ENCODE measurements around the gene FNDC3B. TPM values are rescaled to one million over a fixed set of nuclear protein-coding genes. Genes with fewer than 3 reads are reported as not detected.

The FNDC3B gene
- total RNA-seq, 4 donors from 2014 or later = 49.7 to 188 (median 165) TPM

DNA sequence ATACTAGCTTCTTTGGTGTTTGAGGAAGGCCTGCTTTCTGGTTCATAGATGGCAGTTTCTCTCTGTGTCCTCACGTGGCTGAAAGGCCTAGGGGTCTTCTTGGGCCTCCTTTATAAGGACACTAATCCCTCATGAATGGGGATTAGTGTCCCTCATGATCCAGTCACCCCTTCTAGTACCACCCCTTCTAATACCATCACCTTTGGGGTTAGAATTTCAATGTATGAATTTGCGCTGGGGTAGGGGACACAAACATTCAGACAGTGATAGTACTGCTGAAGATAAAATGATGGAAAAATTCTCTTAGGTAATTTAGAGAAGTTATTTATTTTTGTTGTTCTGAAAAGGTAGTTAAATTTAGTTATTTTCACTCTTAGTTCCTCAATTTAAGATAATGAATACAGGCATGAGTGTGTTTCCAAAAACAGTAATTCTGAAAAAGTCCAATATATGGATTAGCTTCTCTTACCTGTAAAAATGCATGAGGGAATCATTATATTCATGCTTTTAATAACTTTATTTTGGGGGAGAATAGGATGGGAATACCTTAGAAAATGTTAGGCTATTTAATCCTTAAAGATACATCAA lies 103.6 kb downstream of the FNDC3B start:
- no peaks in the 10 kb centered on the region for H3K9me3 ChIP-seq
- H3K27ac ChIP-seq = peak overlapping the region; percentile 64 to 79
- H3K36me3 ChIP-seq = no peaks in the 10 kb centered on the region
- intact Hi-C loops (cut with DNase I; ENCODE audit: low total_unique reads) = no loop called here
- no peak for DNase-seq
- H3K4me1 ChIP-seq = peaks cover 3 to 29% of the 10 kb centered on the region in 2 donors
- no peak for TF ChIP-seq POLR2A (IDR thresholded peaks at IDR 0.05)
- TF ChIP-seq, protein P1, sequence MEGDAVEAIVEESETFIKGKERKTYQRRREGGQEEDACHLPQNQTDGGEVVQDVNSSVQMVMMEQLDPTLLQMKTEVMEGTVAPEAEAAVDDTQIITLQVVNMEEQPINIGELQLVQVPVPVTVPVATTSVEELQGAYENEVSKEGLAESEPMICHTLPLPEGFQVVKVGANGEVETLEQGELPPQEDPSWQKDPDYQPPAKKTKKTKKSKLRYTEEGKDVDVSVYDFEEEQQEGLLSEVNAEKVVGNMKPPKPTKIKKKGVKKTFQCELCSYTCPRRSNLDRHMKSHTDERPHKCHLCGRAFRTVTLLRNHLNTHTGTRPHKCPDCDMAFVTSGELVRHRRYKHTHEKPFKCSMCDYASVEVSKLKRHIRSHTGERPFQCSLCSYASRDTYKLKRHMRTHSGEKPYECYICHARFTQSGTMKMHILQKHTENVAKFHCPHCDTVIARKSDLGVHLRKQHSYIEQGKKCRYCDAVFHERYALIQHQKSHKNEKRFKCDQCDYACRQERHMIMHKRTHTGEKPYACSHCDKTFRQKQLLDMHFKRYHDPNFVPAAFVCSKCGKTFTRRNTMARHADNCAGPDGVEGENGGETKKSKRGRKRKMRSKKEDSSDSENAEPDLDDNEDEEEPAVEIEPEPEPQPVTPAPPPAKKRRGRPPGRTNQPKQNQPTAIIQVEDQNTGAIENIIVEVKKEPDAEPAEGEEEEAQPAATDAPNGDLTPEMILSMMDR (IDR thresholded peaks at IDR 0.05) = no peak
- no peaks in the 10 kb centered on the region for H3K27me3 ChIP-seq
- H3K4me3 ChIP-seq = no peak overlapping the region

DNA sequence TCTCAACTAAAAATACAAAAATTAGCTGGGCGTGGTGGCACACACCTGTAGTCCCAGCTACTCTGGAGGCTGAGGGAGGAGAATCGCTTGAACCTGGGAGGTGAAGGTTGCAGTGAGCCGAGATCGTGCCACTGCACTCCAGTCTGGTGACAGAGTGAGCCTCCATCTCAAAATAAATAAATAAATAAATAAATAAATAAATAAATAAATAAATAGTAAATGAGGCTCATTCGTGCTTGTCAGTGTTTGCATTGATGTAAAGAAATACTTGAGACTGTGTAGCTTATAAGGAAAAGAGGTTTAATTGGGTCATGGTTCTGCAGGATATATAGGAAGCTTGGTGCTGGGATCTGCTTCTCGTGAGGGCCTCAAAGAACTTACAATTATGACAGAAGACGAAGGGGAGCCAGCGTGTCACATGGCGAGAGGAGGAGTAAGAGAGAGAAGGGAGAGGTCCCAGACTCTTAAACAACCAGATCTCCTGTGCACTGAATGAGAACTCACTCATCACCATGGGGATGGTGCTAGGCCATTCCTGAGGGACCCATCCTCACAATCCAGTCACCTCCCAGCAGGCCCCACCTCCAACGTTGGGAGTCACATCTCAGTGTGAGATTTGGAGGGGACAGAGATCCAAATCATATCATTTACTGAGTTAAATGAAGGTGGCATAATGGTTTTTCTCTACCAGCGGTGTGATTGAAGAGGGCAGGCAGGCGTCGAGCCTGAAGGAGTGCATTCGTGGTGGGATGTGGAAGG lies 104.5 kb downstream of the FNDC3B start:
- no peaks in the 10 kb centered on the region for H3K36me3 ChIP-seq
- no peak for TF ChIP-seq POLR2A (IDR thresholded peaks at IDR 0.05)
- TF ChIP-seq, protein P1 (IDR thresholded peaks at IDR 0.05) = no peak
- H3K27ac ChIP-seq = no peak overlapping the region
- H3K9me3 ChIP-seq = no peaks in the 10 kb centered on the region
- H3K4me1 ChIP-seq = peaks cover 3 to 24% of the 10 kb centered on the region in 2 donors
- DNase-seq = no peak
- H3K27me3 ChIP-seq = no peaks in the 10 kb centered on the region
- intact Hi-C loops (cut with DNase I; ENCODE audit: low total_unique reads) = no loop called here
- H3K4me3 ChIP-seq = no peak overlapping the region

DNA sequence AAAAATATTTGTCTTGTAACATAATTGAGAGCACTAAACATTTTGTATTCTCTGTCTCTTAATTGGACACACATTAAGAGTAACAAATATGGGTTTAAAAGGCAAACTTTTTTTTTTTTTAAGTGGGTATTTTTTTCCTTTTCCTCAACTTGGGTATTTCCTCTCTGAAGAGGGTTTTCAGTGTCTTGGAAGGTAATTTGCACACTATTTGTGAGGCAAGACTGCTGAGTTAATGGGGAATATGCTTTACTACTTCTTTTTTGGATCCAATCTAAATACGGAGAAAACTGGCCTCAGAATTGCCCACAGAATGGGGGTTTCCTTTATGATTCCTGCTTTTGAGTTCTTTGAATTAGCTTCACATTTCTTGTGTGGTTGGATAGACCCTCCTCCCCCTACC lies 105.2 kb downstream of the FNDC3B start:
- Histone ChIP-seq H3K9me3 (no peaks in the 10 kb centered on the region), H3K4me1 (peaks cover 3 to 21% of the 10 kb centered on the region in 2 donors), H3K27me3 (no peaks in the 10 kb centered on the region), H3K27ac (peak overlapping the region in 1 of 2 donors; percentile 13), H3K36me3 (no peaks in the 10 kb centered on the region), H3K4me3 (no peak overlapping the region)
- DNase-seq = no peak
- TF ChIP-seq, protein P1 (IDR thresholded peaks at IDR 0.05) = no peak
- no peak for TF ChIP-seq POLR2A (IDR thresholded peaks at IDR 0.05)
- intact Hi-C loops (cut with DNase I; ENCODE audit: low total_unique reads) = no loop called here

DNA sequence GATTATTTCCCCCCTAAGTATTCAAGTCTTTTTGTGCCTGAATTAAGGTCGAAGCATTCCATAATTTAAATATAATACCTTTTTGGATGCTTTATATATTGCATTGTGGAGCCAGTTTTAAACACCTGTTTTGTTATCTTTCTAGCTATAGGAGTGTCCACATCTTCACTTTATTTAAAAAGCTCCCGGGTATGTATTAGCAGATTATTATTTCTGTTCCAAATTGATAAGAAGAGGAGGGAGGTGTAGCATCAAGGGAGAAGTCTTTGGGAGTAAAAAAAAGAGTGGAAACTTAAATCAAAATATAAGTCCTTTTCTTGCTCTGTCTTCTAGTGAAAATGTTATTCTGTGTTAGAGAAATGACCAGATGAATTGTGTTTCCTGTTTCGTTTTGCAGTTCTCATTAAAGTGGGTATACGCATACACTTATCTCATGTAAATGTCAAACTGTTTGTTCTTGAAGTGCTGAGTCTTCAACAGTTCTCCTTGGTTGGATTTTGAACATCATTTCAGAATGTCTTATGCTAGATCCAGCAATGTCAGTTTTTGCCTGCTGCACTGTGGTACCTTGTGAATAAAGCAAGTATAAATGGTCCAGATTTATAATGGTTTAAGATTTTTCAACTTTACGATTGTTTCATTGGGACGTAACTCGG lies 105.8 kb downstream of the FNDC3B start:
- no peak for DNase-seq
- Histone ChIP-seq H3K4me3 (no peak overlapping the region), H3K4me1 (peaks cover 3 to 21% of the 10 kb centered on the region in 2 donors), H3K27ac (peak overlapping the region in 1 of 2 donors; percentile 13), H3K27me3 (no peaks in the 10 kb centered on the region), H3K9me3 (no peaks in the 10 kb centered on the region), H3K36me3 (no peaks in the 10 kb centered on the region)
- intact Hi-C loops (cut with DNase I; ENCODE audit: low total_unique reads) = no loop called here
- TF ChIP-seq, protein P1 (IDR thresholded peaks at IDR 0.05) = no peak
- TF ChIP-seq POLR2A (IDR thresholded peaks at IDR 0.05) = no peak

DNA sequence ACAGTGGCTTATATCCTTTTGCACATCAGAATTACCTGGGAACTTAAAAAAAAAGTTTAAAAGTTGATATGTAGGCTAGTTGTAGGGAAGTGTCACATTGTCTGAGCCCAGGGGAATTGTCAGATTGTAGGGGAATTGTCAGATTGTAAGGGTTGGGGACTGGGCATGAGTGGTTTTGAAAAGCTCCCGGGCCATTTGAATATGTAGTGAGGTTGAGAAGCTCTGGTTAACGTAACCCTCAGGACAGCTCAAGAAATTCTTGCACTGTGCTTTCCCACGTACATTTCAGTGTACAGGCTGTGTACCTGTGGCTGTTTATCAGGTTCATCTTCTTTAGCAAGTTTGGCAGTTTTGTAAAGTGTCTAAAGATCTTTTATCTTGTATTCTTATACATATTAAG lies 107.0 kb downstream of the FNDC3B start:
- Histone ChIP-seq H3K4me1 (peaks cover 0 to 19% of the 10 kb centered on the region in 2 donors), H3K27me3 (no peaks in the 10 kb centered on the region), H3K9me3 (no peaks in the 10 kb centered on the region), H3K36me3 (no peaks in the 10 kb centered on the region), H3K4me3 (no peak overlapping the region), H3K27ac (no peak overlapping the region)
- TF ChIP-seq POLR2A (IDR thresholded peaks at IDR 0.05) = no peak
- TF ChIP-seq, protein P1 (IDR thresholded peaks at IDR 0.05) = no peak
- DNase-seq = no peak
- intact Hi-C loops (cut with DNase I; ENCODE audit: low total_unique reads) = no loop called here
